ENCODE results near the gene APOH.

DNA sequence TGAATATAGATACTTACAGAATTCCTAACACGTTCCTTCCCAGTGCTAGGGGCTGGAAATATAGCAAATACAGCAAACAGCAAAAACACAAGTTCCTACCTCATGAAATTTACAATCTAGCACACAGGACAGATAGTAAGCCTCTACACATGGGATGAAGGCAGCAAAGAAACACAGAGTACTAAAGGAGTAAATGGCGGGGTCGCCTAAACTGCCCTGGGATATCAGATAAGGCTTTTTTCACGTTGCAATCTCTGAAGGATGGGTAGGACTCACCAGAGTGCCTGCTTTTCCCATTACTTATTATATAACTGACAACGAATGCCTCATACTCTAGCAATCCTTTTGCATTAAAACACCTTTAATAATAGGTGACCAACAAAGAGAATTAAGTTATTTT lies 57.1 kb downstream of the APOH start:
- TF ChIP-seq, protein P1, sequence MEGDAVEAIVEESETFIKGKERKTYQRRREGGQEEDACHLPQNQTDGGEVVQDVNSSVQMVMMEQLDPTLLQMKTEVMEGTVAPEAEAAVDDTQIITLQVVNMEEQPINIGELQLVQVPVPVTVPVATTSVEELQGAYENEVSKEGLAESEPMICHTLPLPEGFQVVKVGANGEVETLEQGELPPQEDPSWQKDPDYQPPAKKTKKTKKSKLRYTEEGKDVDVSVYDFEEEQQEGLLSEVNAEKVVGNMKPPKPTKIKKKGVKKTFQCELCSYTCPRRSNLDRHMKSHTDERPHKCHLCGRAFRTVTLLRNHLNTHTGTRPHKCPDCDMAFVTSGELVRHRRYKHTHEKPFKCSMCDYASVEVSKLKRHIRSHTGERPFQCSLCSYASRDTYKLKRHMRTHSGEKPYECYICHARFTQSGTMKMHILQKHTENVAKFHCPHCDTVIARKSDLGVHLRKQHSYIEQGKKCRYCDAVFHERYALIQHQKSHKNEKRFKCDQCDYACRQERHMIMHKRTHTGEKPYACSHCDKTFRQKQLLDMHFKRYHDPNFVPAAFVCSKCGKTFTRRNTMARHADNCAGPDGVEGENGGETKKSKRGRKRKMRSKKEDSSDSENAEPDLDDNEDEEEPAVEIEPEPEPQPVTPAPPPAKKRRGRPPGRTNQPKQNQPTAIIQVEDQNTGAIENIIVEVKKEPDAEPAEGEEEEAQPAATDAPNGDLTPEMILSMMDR (IDR thresholded peaks at IDR 0.05), result no peak
- TF ChIP-seq POLR2A (IDR thresholded peaks at IDR 0.05), result no peak
- no peak for TF ChIP-seq POLR2AphosphoS5 (IDR thresholded peaks at IDR 0.05; ENCODE audit: insufficient read depth in 1 of 2, low read depth in 1 of 2)

Measured in vagina (tissue), 2 donors.